ENCODE results near the gene BHLHA15. TPM values are rescaled to one million over a fixed set of nuclear protein-coding genes. Genes with fewer than 3 reads are reported as not detected.

Gene BHLHA15
- total RNA-seq, 1 donor from 2014 or later = 3.2 TPM

- peaks cover 8% of the 10 kb centered on the region for H3K36me3 ChIP-seq (ENCODE audit: control insufficient read depth, insufficient read depth, low read length)
- no peak overlapping the region for H3K4me3 ChIP-seq (ENCODE audit: low read depth, low read length)
- no peak for TF ChIP-seq CTCF (IDR thresholded peaks at IDR 0.05; ENCODE audit: insufficient read depth, low read length, severe bottlenecking)
- no peaks in the 10 kb centered on the region for H3K27me3 ChIP-seq (ENCODE audit: control insufficient read depth, insufficient read depth, low read length)
- DNase-seq (ENCODE audit: low read depth) (peak; percentile 40), FAIRE-seq (no peak)
These were observed 32.3 kb upstream of the BHLHA15 start for GRCh38 chr7:98178762-98179490.

- DNase-seq (ENCODE audit: low read depth) (no peak), FAIRE-seq (no peak)
- no peaks in the 10 kb centered on the region for H3K27me3 ChIP-seq (ENCODE audit: control insufficient read depth, insufficient read depth, low read length)
- no peak overlapping the region for H3K4me3 ChIP-seq (ENCODE audit: low read depth, low read length)
- no peak for TF ChIP-seq CTCF (IDR thresholded peaks at IDR 0.05; ENCODE audit: insufficient read depth, low read length, severe bottlenecking)
- peaks cover 3% of the 10 kb centered on the region for H3K36me3 ChIP-seq (ENCODE audit: control insufficient read depth, insufficient read depth, low read length)
These were observed 30.5 kb upstream of the BHLHA15 start for GRCh38 chr7:98180751-98181150.

- Histone ChIP-seq H3K27me3 (ENCODE audit: control insufficient read depth, insufficient read depth, low read length) (no peaks in the 10 kb centered on the region), H3K4me3 (ENCODE audit: low read depth, low read length) (no peak overlapping the region), H3K36me3 (ENCODE audit: control insufficient read depth, insufficient read depth, low read length) (peaks cover 3% of the 10 kb centered on the region)
- no peak for TF ChIP-seq CTCF (IDR thresholded peaks at IDR 0.05; ENCODE audit: insufficient read depth, low read length, severe bottlenecking)
- DNase-seq (ENCODE audit: low read depth) = no peak
- no peak for FAIRE-seq
These were observed 26.1 kb upstream of the BHLHA15 start for GRCh38 chr7:98185101-98185500.

GRCh38 chr7:98186452-98187137 lies 24.6 kb upstream of the BHLHA15 start:
- no peaks in the 10 kb centered on the region for H3K27me3 ChIP-seq (ENCODE audit: control insufficient read depth, insufficient read depth, low read length)
- no peak for TF ChIP-seq CTCF (IDR thresholded peaks at IDR 0.05; ENCODE audit: insufficient read depth, low read length, severe bottlenecking)
- H3K36me3 ChIP-seq (ENCODE audit: control insufficient read depth, insufficient read depth, low read length) = peaks cover 7% of the 10 kb centered on the region
- DNase-seq (ENCODE audit: low read depth) = peak; percentile 67
- no peak for FAIRE-seq
- no peak overlapping the region for H3K4me3 ChIP-seq (ENCODE audit: low read depth, low read length)

- no peak overlapping the region for H3K4me3 ChIP-seq (ENCODE audit: low read depth, low read length)
- H3K36me3 ChIP-seq (ENCODE audit: control insufficient read depth, insufficient read depth, low read length) = peaks cover 7% of the 10 kb centered on the region
- H3K27me3 ChIP-seq (ENCODE audit: control insufficient read depth, insufficient read depth, low read length) = no peaks in the 10 kb centered on the region
- DNase-seq (ENCODE audit: low read depth) (no peak), FAIRE-seq (no peak)
- TF ChIP-seq CTCF (IDR thresholded peaks at IDR 0.05; ENCODE audit: insufficient read depth, low read length, severe bottlenecking) = no peak
These were observed 24.1 kb upstream of the BHLHA15 start for GRCh38 chr7:98187138-98187502.
